A549 (cell line): Measurements from ENCODE around the gene EEF1B2. TPM values are rescaled to one million over a fixed set of nuclear protein-coding genes. Genes with fewer than 3 reads are reported as not detected.
"Not testable (repeated sequence)": the region's sequence is repeated elsewhere in the genome, so short reads cannot be mapped to it uniquely, and the experiment has no call there.

Experiments used
- ATAC-seq, 2 experiments: fragments of 200-7000 bp in 1 of 2; fragments of >200 bp in 1 of 2; cut with Nextera tagmentation in 1 of 2; cut with Tn5 transposase in 1 of 2; 3 replicates each; pipeline versions ENCODE4 v1.8.0 to v1.9.1; 2018 to 2020; ENCODE audit warnings: mild to moderate bottlenecking in 1 of 2, moderate library complexity in 1 of 2
- CTCF ChIA-PET: fragments of 300-600 bp; sonication (Branson Sonifier 250); formaldehyde crosslinking; extraction: SDS; loops from one replicate; lab custom pipeline; 2021; ENCODE audit warnings: antibody characterized with exemption, inconsistent platforms; lab: Yijun Ruan, JAX
- POLR2A ChIA-PET: fragments of 350-600 bp; formaldehyde crosslinking; extraction: SDS; loops from one replicate; lab custom pipeline; 2021; ENCODE audit warnings: antibody characterized with exemption, inconsistent platforms; lab: Yijun Ruan, JAX
- DNase-seq, 2 experiments: peaks; one replicate each; pipeline versions ENCODE4 v3.0.0 to v3.0.0-alpha.2; 2011 to 2016; ENCODE audit warnings: low read depth in 1 of 2, low spot score in 1 of 2
- FAIRE-seq: peaks from 2 replicates; lab custom pipeline; 2011; peaks lifted over from hg19 to GRCh38; lab: Jason Lieb, UNC
- H3K27ac ChIP-seq, 2 experiments: fragments of >200 bp; sonication (Bioruptor Twin); formaldehyde crosslinking; 3 replicates each; pipeline ENCODE4 v1.5.1; 2016 to 2017
- H3K4me1 ChIP-seq: fragments of >200 bp; sonication (Bioruptor Twin); formaldehyde crosslinking; 3 replicates; pipeline ENCODE4 v1.6.1; 2016
- H3K4me2 ChIP-seq: fragments of >200 bp; sonication (Bioruptor Twin); formaldehyde crosslinking; 3 replicates; pipeline ENCODE4 v1.6.1; 2016
- H3K4me3 ChIP-seq: fragments of >200 bp; sonication (Bioruptor Twin); formaldehyde crosslinking; 3 replicates; pipeline ENCODE4 v1.5.1; 2016
- H3K9me3 ChIP-seq: fragments of >200 bp; sonication (Bioruptor Twin); formaldehyde crosslinking; 3 replicates; pipeline ENCODE4 v1.6.1; 2016
- CEBPB ChIP-seq, 2 experiments: fragments of >200 bp in 1 of 2; sonication (Bioruptor Twin) in 1 of 2; formaldehyde crosslinking in 1 of 2; IDR thresholded peaks; 2 replicates each; pipeline ENCODE4 v1.6.1; 2012 to 2016
- ESRRA ChIP-seq: fragments of 150-350 bp; IDR thresholded peaks from 2 replicates; pipeline ENCODE4 v1.6.1; 2014; ENCODE audit warnings: mild to moderate bottlenecking, low read length, borderline replicate concordance
- FOSL2 ChIP-seq, 2 experiments: fragments of 450-650 bp in 1 of 2; fragments of >200 bp in 1 of 2; sonication (Bioruptor Twin) in 1 of 2; formaldehyde crosslinking; IDR thresholded peaks; 2 replicates each; pipeline versions ENCODE4 v1.5.0 to v1.6.1; 2016 to 2020; ENCODE audit warnings: mild to moderate bottlenecking in 1 of 2, moderate library complexity in 1 of 2
- HOXB5 ChIP-seq: fragments of 250-450 bp; sonication (Bioruptor Pico); IDR thresholded peaks from 2 replicates; pipeline ENCODE4 v1.5.0; 2020; ENCODE audit warnings: mild to moderate bottlenecking, moderate library complexity
- KDM5A ChIP-seq: fragments of 200-600 bp; sonication (generic); IDR thresholded peaks from 2 replicates; pipeline ENCODE4 v1.6.1; 2016; ENCODE audit warnings: antibody characterized with exemption, mild to moderate bottlenecking
- PHF8 ChIP-seq: fragments of 200-600 bp; sonication (generic); IDR thresholded peaks from 2 replicates; pipeline ENCODE4 v1.6.1; 2016; ENCODE audit warnings: low read depth, mild to moderate bottlenecking, antibody characterized with exemption, moderate library complexity, borderline replicate concordance
- RARB ChIP-seq: fragments of 250-450 bp; sonication (Bioruptor Pico); IDR thresholded peaks from 2 replicates; pipeline ENCODE4 v1.8.0; 2021; ENCODE audit warnings: mild to moderate bottlenecking, moderate library complexity
- RCOR1 ChIP-seq: fragments of 150-350 bp; IDR thresholded peaks from 2 replicates; pipeline ENCODE4 v1.6.1; 2014; ENCODE audit warnings: antibody characterized with exemption, low read length, low read depth
- RFX5 ChIP-seq: fragments of 450-650 bp; IDR thresholded peaks from 2 replicates; pipeline ENCODE4 v1.7.1; 2014; ENCODE audit warnings: antibody characterized with exemption, mild to moderate bottlenecking, moderate library complexity
- TFCP2L1 ChIP-seq: fragments of 250-450 bp; sonication (Bioruptor Pico); IDR thresholded peaks from 2 replicates; pipeline ENCODE4 v1.5.0; 2021; ENCODE audit warnings: mild to moderate bottlenecking
- TP53 ChIP-seq: fragments of 250-450 bp; sonication (Bioruptor Pico); IDR thresholded peaks from 2 replicates; pipeline ENCODE4 v1.5.0; 2021; ENCODE audit warnings: mild to moderate bottlenecking, moderate library complexity
- ZNF302 ChIP-seq: fragments of 250-450 bp; sonication (Bioruptor Pico); IDR thresholded peaks from 2 replicates; pipeline ENCODE4 v1.9.0; 2021; ENCODE audit warnings: inconsistent platforms, mild to moderate bottlenecking, moderate library complexity
- WGBS: methylation state at CpG from one replicate; pipeline ENCODE4 v1.1.6; 2017; ENCODE audit errors: missing lambda C conversion rate; 5-methylcytosine and 5-hydroxymethylcytosine counted together
- polyA plus RNA-seq, 4 experiments: library from polyadenylated mRNA; depleted of rRNA in 3 of 4; stranded (reverse); fragments of >200 nt; fragmentation: RNase III in 1 of 4; extraction: RNeasy Plus Mini Kit Qiagen cat#74134 plus additional on column Dnase treatment in 1 of 4; gene quantifications; 2 replicates in 3 of 4; 3 replicates in 1 of 4; pipeline ENCODE4 v1.2.3, GENCODE V29; 2011 to 2017
- TF ChIP-seq, protein P1 (sequence below): fragments of >200 bp; sonication (Bioruptor Twin); formaldehyde crosslinking; IDR thresholded peaks from 3 replicates; pipeline ENCODE4 v1.5.1; 2016
- TF ChIP-seq, protein P2 (sequence below): IDR thresholded peaks from 2 replicates; pipeline ENCODE4 v1.6.1; 2012
- TF ChIP-seq, protein P3 (sequence below): fragments of 450-650 bp; IDR thresholded peaks from 2 replicates; pipeline ENCODE4 v1.6.1; 2014; ENCODE audit warnings: antibody characterized with exemption
- TF ChIP-seq, protein P4 (sequence below): fragments of 250-450 bp; sonication (Bioruptor Pico); IDR thresholded peaks from 2 replicates; pipeline ENCODE4 v1.5.0; 2020; ENCODE audit warnings: low read depth, mild to moderate bottlenecking, moderate library complexity
- TF ChIP-seq, protein P5 (sequence below): fragments of 200-600 bp; sonication (generic); IDR thresholded peaks from 2 replicates; pipeline ENCODE4 v1.6.1; 2016; ENCODE audit warnings: antibody characterized with exemption, mild to moderate bottlenecking, moderate library complexity
- TF ChIP-seq, protein P6 (sequence below): fragments of >200 bp; sonication (Bioruptor Twin); formaldehyde crosslinking; IDR thresholded peaks from 3 replicates; pipeline ENCODE4 v1.6.1; 2016
- TF ChIP-seq, protein P7 (sequence below): fragments of >200 bp; sonication (Bioruptor Twin); formaldehyde crosslinking; IDR thresholded peaks from 2 replicates; pipeline ENCODE4 v1.6.1; 2016

Gene EEF1B2
- polyA plus RNA-seq, 2 of the 4 experiments (the other 2 are of a cell fraction): 1,005 to 1,363 TPM

DNA sequence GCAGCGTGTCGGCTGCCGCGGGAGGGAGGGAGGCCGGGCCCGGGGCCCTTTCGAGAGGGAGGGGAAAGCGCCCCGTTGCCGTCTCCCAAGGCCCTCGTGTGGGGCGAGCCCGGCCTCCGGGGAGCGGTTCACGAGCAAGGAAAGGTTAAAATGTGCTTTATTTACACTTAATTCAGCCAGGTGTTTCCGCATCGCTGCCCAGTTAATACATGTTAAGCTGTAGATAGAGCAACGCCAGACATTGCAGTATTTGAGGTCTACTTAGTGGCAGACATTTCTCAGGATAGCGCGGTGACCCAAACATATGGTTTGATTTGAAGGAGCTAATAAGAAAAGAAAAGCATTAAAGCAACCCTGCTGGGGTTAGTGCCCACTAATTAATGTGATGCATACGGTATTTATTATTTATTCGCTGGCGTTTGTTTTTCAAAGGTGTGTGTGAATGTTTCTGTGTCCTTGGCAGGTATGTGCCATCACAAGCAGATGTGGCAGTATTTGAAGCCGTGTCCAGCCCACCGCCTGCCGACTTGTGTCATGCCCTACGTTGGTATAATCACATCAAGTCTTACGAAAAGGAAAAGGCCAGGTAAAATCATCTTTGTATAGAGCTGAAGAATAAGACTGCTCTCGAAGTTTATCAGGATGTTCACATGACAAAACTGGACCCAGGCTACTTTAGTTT, 571 bp downstream of the EEF1B2 start:
- POLR2A ChIA-PET: interaction anchor here (1.0 to 1.1 kb wide), 2 partner anchors 74 to 115 kb away, joined by 3 to 7 read pairs; partner anchors contain the start of gene INO80D
- Histone ChIP-seq H3K9me3 (no peaks in the 10 kb centered on the region), H3K4me3 (peak overlapping the region; percentile 97)
- peak; percentile 10 to 67 for ATAC-seq
- TF ChIP-seq RCOR1: no peak
- 0 out of 2 replicates have a peak, but pooled peaks have one; percentile 15 for TF ChIP-seq PHF8
- TF ChIP-seq ZNF302: no peak
- TF ChIP-seq, protein P1, sequence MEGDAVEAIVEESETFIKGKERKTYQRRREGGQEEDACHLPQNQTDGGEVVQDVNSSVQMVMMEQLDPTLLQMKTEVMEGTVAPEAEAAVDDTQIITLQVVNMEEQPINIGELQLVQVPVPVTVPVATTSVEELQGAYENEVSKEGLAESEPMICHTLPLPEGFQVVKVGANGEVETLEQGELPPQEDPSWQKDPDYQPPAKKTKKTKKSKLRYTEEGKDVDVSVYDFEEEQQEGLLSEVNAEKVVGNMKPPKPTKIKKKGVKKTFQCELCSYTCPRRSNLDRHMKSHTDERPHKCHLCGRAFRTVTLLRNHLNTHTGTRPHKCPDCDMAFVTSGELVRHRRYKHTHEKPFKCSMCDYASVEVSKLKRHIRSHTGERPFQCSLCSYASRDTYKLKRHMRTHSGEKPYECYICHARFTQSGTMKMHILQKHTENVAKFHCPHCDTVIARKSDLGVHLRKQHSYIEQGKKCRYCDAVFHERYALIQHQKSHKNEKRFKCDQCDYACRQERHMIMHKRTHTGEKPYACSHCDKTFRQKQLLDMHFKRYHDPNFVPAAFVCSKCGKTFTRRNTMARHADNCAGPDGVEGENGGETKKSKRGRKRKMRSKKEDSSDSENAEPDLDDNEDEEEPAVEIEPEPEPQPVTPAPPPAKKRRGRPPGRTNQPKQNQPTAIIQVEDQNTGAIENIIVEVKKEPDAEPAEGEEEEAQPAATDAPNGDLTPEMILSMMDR: no peak
- TF ChIP-seq, protein P2, sequence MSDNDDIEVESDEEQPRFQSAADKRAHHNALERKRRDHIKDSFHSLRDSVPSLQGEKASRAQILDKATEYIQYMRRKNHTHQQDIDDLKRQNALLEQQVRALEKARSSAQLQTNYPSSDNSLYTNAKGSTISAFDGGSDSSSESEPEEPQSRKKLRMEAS: no peak
- TF ChIP-seq, protein P3, sequence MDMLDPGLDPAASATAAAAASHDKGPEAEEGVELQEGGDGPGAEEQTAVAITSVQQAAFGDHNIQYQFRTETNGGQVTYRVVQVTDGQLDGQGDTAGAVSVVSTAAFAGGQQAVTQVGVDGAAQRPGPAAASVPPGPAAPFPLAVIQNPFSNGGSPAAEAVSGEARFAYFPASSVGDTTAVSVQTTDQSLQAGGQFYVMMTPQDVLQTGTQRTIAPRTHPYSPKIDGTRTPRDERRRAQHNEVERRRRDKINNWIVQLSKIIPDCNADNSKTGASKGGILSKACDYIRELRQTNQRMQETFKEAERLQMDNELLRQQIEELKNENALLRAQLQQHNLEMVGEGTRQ: peak; percentile 68; the same call in 1 of the 2 replicates
- TF ChIP-seq, all 56 proteins: peak for 2
- DNase-seq (no peak), FAIRE-seq (no peak)
- Histone ChIP-seq H3K4me2 (peak overlapping the region; percentile 91), H3K4me1 (peaks cover 34% of the 10 kb centered on the region), H3K27ac (peak overlapping the region; percentile 85 to 93)
- 3% methylated on average over 26 of the region's 30 CpGs for WGBS
- CTCF ChIA-PET: interaction anchor here (1.4 kb wide), 1 partner anchor 100 kb away, joined by 4 read pairs; no protein-coding TSS in a partner anchor

DNA sequence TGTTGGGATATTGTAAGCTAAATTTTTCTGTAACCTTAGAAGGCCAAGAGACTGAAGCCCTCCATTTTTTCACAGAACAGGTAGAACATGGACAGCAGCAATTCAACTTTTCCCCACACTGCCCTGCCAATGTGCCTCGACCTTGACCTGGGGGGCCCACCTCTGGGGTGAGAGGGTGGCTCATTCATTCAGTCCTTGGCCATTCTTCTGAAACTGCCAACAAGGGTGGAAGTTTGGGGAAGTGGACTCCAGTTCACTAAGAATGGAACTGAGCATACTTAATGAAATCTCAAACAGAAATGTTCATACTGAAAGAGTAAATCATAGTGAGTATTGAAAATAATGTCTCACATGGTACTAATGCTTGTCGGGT, 1.1 kb downstream of the EEF1B2 start:
- peak overlapping the region; percentile 97 for H3K4me3 ChIP-seq
- ATAC-seq (no peak), DNase-seq (no peak), FAIRE-seq (no peak)
- ChIA-PET POLR2A (interaction anchor here (1.0 kb wide), 1 partner anchor 114 kb away, joined by 3 read pairs; no protein-coding TSS in a partner anchor), CTCF (interaction anchor here (0.6 to 1.4 kb wide), 2 partner anchors 96 to 99 kb away, joined by 3 to 4 read pairs; no protein-coding TSS in a partner anchor)
- peaks cover 34% of the 10 kb centered on the region for H3K4me1 ChIP-seq
- no peaks in the 10 kb centered on the region for H3K9me3 ChIP-seq
- no peak for TF ChIP-seq HOXB5
- TF ChIP-seq FOSL2 (IDR thresholded peaks at IDR 0.05): no peak
- TF ChIP-seq FOSL2 (CRISPR knock-in tag; IDR thresholded peaks at IDR 0.05): no peak
- TF ChIP-seq KDM5A: no peak
- no peak for TF ChIP-seq RARB (CRISPR knock-in tag)
- no peak for TF ChIP-seq TFCP2L1 (CRISPR knock-in tag)
- no peak for TF ChIP-seq CEBPB (IDR thresholded peaks at IDR 0.05)
- TF ChIP-seq, protein P4, sequence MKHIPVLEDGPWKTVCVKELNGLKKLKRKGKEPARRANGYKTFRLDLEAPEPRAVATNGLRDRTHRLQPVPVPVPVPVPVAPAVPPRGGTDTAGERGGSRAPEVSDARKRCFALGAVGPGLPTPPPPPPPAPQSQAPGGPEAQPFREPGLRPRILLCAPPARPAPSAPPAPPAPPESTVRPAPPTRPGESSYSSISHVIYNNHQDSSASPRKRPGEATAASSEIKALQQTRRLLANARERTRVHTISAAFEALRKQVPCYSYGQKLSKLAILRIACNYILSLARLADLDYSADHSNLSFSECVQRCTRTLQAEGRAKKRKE (CRISPR knock-in tag): no peak
- TF ChIP-seq PHF8: no peak
- TF ChIP-seq TP53 (CRISPR knock-in tag): no peak
- TF ChIP-seq, protein P5, sequence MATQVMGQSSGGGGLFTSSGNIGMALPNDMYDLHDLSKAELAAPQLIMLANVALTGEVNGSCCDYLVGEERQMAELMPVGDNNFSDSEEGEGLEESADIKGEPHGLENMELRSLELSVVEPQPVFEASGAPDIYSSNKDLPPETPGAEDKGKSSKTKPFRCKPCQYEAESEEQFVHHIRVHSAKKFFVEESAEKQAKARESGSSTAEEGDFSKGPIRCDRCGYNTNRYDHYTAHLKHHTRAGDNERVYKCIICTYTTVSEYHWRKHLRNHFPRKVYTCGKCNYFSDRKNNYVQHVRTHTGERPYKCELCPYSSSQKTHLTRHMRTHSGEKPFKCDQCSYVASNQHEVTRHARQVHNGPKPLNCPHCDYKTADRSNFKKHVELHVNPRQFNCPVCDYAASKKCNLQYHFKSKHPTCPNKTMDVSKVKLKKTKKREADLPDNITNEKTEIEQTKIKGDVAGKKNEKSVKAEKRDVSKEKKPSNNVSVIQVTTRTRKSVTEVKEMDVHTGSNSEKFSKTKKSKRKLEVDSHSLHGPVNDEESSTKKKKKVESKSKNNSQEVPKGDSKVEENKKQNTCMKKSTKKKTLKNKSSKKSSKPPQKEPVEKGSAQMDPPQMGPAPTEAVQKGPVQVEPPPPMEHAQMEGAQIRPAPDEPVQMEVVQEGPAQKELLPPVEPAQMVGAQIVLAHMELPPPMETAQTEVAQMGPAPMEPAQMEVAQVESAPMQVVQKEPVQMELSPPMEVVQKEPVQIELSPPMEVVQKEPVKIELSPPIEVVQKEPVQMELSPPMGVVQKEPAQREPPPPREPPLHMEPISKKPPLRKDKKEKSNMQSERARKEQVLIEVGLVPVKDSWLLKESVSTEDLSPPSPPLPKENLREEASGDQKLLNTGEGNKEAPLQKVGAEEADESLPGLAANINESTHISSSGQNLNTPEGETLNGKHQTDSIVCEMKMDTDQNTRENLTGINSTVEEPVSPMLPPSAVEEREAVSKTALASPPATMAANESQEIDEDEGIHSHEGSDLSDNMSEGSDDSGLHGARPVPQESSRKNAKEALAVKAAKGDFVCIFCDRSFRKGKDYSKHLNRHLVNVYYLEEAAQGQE: no peak
- TF ChIP-seq ESRRA: no peak
- TF ChIP-seq, protein P6, sequence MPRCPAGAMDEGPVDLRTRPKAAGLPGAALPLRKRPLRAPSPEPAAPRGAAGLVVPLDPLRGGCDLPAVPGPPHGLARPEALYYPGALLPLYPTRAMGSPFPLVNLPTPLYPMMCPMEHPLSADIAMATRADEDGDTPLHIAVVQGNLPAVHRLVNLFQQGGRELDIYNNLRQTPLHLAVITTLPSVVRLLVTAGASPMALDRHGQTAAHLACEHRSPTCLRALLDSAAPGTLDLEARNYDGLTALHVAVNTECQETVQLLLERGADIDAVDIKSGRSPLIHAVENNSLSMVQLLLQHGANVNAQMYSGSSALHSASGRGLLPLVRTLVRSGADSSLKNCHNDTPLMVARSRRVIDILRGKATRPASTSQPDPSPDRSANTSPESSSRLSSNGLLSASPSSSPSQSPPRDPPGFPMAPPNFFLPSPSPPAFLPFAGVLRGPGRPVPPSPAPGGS: no peak
- TF ChIP-seq RFX5: no peak
- TF ChIP-seq, protein P7, sequence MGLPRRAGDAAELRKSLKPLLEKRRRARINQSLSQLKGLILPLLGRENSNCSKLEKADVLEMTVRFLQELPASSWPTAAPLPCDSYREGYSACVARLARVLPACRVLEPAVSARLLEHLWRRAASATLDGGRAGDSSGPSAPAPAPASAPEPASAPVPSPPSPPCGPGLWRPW: no peak
- peak overlapping the region; percentile 91 for H3K4me2 ChIP-seq
- H3K27ac ChIP-seq: peak overlapping the region; percentile 85 to 93
- WGBS: 33% methylated on average over 2 of the region's 2 CpGs

DNA sequence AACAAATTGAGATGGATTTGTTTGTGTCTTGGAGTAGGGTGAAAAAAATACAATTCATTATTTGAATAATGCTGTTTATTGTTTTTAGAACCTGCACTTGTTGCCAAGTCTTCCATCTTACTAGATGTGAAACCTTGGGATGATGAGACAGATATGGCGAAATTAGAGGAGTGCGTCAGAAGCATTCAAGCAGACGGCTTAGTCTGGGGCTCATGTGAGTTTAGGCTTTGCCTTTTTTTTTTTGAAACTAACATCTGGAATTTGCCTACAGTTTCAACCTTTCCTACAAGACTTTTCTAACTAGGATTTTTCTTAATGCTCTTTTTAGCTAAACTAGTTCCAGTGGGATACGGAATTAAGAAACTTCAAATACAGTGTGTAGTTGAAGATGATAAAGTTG, 2.7 kb downstream of the EEF1B2 start:
- DNase-seq, FAIRE-seq, H3K9me3 ChIP-seq, H3K27ac ChIP-seq, POLR2A ChIA-PET, H3K4me3 ChIP-seq, ATAC-seq: not testable (repeated sequence)
- WGBS: 89% methylated on average over 4 of the region's 4 CpGs
- H3K4me2 ChIP-seq: peak overlapping the region; percentile 91
- CTCF ChIA-PET: interaction anchor here (3.0 kb wide), 1 partner anchor 12 kb away, joined by 16 read pairs; no protein-coding TSS in a partner anchor
- peaks cover 28% of the 10 kb centered on the region for H3K4me1 ChIP-seq
